GM12892 (cell line): ENCODE data around the gene TMEM45A.

Experiments
- POLR2A ChIP-seq: IDR thresholded peaks from 2 replicates; pipeline ENCODE4 v1.6.1; 2011; ENCODE audit warnings: low read depth, low read length, control low read depth
- POLR2AphosphoS5 ChIP-seq: IDR thresholded peaks from 2 replicates; pipeline ENCODE4 v1.6.1; 2011; ENCODE audit warnings: low read depth, low read length, control low read depth

- TF ChIP-seq POLR2A (no peak), POLR2AphosphoS5 (no peak)
Measured at GRCh38 chr3:100553618-100554372, 61.4 kb downstream of the TMEM45A start.
